Activated CD4-positive, alpha-beta T cell treated with anti-CD3 and anti-CD28 coated beads, Interleukin-2, amount 50 U/mL, for 4 hours (primary cell): ENCODE results near the gene RXFP4.

Source experiments
- DNase-seq, 2 experiments: peaks; one replicate each; pipeline ENCODE4 v3.0.0-alpha.2; 2020

RXFP4 gene

GRCh38 chr1:155931332-155932038 is 10.0 kb upstream of the RXFP4 start:
- no peak for DNase-seq

GRCh38 chr1:155932081-155932480 is 9.4 kb upstream of the RXFP4 start:
- DNase-seq, result no peak

DNA sequence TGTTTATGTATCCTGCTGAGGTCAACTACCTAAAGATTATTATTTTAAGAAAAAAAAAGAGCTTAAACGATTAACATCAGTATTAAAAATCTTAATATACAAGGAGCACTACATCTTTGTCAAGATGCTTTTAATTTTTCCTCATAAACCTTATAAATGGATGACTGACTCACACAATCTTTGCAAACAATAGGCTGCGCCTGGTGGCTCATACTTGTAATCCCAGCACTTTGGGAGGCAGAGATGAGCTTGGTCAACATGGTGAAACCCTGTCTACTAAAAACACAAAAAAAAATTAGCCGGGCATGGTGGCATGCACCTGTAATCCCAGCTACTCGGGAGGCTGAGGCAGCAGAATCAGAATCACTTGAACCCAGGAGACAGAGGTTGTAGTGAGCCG is 9.0 kb upstream of the RXFP4 start:
- DNase-seq, result no peak

- DNase-seq, result no peak
Measured at GRCh38 chr1:155933591-155934096, 7.8 kb upstream of the RXFP4 start.

- DNase-seq, result peak; percentile 91
Measured at GRCh38 chr1:155934097-155934935, 7.1 kb upstream of the RXFP4 start, which contains the start of gene KHDC4. Gene KHDC4 (minus strand): TSS chr1:155934413. CDS start chr1:155934373, 40 bp downstream.

- DNase-seq, result no peak
Measured at GRCh38 chr1:155934936-155935590, 6.4 kb upstream of the RXFP4 start.

GRCh38 chr1:155938220-155938627 is 3.2 kb upstream of the RXFP4 start:
- DNase-seq, result no peak

DNA sequence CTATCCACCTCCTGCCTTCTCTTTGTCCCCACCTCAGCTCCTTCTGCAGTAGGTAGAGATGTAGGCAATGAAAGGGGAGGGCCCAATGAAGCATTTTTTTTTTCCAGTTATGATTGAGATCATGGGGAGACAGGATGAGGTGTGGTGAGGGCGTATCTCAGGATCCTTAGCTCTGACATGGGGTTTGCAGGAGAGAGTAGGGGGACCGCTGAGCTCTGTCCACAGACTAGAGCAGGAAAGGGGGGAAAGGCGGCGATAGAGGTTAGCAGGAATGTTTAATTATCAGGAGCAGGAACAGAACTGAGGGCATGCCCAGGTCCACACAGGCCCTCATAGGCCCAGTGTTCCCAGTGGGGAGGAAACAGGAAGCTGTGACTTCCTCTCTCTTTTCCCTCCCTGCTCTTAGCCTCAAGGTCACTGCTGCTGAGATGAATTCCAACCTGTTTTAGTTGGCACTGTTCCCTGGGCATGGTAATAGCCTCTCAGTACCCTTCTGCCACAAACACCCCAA is 901 bp upstream of the RXFP4 start:
- no peak for DNase-seq

DNA sequence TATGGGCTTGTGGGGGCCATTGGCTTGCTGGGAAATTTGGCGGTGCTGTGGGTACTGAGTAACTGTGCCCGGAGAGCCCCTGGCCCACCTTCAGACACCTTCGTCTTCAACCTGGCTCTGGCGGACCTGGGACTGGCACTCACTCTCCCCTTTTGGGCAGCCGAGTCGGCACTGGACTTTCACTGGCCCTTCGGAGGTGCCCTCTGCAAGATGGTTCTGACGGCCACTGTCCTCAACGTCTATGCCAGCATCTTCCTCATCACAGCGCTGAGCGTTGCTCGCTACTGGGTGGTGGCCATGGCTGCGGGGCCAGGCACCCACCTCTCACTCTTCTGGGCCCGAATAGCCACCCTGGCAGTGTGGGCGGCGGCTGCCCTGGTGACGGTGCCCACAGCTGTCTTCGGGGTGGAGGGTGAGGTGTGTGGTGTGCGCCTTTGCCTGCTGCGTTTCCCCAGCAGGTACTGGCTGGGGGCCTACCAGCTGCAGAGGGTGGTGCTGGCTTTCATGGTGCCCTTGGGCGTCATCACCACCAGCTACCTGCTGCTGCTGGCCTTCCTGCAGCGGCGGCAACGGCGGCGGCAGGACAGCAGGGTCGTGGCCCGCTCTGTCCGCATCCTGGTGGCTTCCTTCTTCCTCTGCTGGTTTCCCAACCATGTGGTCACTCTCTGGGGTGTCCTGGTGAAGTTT is 550 bp downstream of the RXFP4 start:
- no peak for DNase-seq

DNA sequence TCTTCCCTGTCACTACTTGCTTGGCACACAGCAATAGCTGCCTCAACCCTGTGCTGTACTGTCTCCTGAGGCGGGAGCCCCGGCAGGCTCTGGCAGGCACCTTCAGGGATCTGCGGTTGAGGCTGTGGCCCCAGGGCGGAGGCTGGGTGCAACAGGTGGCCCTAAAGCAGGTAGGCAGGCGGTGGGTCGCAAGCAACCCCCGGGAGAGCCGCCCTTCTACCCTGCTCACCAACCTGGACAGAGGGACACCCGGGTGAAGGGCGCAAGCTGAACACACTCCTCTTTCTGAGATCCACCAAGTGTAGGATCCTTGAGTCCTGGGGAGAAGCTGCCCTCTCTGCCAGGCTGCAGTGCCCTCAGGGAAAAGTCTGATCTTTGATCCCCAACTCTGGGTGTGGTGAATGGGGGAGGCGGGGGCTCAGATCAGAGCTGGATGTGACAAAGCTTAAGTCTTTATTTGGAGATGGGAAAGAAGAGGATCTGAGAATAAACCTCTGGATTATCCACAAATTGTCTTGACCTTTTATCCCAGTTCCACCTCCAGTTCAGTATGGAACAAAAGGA is 1.2 kb downstream of the RXFP4 start:
- DNase-seq, result no peak

GRCh38 chr1:155944444-155944799 is 3.0 kb downstream of the RXFP4 start:
- no peak for DNase-seq

DNA sequence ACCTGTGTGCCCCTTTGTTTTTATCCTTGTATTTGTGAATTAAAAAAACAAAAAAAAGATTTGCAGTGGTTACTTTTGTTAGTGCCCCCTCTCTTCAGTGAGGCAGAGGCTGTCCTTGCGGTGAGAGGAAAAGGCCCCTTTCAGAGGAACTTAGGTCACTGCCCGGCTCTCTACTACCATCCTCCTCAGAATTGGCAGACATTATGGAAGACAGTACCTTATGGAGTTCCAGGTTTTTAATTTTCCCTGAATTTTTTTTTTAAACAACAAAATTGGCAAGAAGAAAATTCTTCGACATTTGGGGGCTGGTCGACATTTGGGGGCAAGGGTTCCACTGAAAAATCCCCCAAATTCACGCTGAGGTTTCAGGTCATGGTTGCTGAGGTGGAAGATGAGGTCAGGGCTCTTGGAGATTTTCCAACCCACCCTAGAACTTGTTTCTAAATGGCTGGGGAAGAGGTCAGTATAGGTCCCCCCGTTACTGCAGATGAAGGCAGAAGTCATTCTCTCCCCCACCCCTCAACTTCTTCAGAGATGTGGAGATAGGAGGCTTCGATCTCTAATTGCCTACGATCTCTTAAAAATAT is 5.3 kb downstream of the RXFP4 start:
- no peak for DNase-seq

GRCh38 chr1:155947292-155947691 is 5.9 kb downstream of the RXFP4 start:
- no peak for DNase-seq

DNA sequence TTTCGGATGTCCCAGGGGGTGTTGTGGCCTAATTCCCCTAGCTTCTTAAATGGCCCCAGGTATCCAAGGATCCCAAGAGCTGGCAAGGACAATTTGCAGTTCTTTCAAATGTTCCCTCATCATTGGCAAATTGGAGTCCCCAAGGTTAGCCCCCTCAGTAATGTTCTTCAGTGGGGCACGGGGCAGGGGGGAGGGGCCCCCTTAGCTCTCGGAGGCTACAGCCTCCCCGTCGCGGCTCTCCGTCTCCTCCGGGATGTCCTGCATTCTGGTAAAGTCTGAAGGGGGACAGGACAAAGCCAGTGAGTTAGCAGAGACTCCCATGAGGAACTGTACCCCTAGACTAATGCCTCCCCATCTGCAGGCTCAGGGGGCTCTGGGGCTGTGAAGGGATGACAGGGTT is 6.3 kb downstream of the RXFP4 start:
- no peak for DNase-seq

- DNase-seq, result no peak
Measured at GRCh38 chr1:155950829-155951228, 9.4 kb downstream of the RXFP4 start.

DNA sequence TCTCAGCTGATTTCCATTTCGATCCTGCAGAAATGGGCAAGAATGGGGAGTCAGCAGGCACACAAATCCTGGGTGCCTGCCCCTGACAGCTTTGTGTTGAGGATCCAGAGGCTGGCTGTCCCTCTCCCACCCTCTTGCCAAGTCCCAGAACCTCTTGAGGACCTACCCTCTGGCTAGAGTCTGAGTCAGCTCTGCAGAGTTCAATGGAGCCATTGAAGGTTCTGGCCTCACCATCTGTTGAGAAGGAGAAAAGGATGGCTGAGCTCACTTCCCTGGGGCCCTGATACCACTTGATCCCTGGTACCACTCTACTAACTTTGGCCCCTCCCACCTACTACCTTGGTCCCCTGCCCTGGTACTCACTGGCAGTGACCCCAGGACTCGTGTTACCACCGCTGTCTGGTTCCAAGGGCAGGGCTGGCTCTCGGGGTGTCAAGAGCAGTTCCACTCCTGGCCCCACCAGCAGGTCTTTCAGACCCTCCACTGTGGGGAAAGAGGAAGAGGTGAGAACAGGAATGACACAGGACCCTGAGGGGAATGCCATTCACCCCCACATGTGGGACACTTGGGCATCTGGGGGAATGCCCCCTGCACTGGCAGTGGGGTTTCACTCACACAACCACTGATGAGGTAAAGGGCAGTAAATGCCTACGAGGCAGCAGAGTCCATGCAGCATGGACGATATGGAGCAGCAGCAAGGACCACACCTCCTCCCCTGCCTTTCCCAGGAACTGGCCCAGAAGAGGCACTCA is 10.5 kb downstream of the RXFP4 start:
- DNase-seq, result no peak

DNA sequence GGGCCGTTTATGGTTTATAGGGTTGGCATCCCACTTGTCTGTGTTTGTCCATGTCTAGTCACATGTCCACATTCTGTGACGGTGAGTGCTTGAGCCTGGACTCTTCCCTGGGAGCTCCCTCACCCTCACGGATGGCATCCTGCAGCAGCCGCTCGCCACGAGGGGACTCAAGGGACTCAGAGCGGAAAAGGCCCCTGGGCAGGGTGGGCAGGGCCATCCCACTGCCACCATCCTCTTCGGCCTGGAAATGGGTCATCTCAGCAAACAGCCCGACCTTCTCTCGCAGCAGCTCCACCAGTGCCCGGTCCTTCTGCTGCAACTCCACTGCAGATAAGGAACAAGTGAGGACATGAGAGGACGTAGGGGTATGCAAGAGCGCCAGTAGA is 11.1 kb downstream of the RXFP4 start:
- no peak for DNase-seq

- DNase-seq, result no peak
Measured at GRCh38 chr1:155954645-155955044, 13.2 kb downstream of the RXFP4 start.

GRCh38 chr1:155957411-155957915 is 16.0 kb downstream of the RXFP4 start:
- no peak for DNase-seq

GRCh38 chr1:155960081-155960745 is 18.8 kb downstream of the RXFP4 start:
- DNase-seq, result no peak
